Skeletal muscle cell (primary cell): Measurements from ENCODE around the gene TWF2.

Source experiments
- DNase-seq: peaks from one replicate; pipeline ENCODE4 v3.0.0-alpha.2; 2010; ENCODE audit warnings: low read depth
- H3K4me3 ChIP-seq: 2 replicates; pipeline ENCODE4 v1.5.1; 2011; ENCODE audit warnings: low read depth, mild to moderate bottlenecking, control low read depth, low read length, moderate library complexity

Gene TWF2

GRCh38 chr3:52191663-52192062 is 47.3 kb downstream of the TWF2 start:
- H3K4me3 ChIP-seq: no peak overlapping the region

GRCh38 chr3:52190294-52191074 is 48.5 kb downstream of the TWF2 start:
- H3K4me3 ChIP-seq: no peak overlapping the region
- no peak for DNase-seq

More at GRCh38 chr3:52191663-52192062, 47.3 kb downstream of the TWF2 start:
- no peak for DNase-seq

- DNase-seq: no peak
- no peak overlapping the region for H3K4me3 ChIP-seq
These were observed 50.4 kb downstream of the TWF2 start for GRCh38 chr3:52188556-52188955.

- H3K4me3 ChIP-seq: no peak overlapping the region
- no peak for DNase-seq
These were observed 52.2 kb downstream of the TWF2 start for GRCh38 chr3:52186729-52187128.

GRCh38 chr3:52185837-52186236 is 53.1 kb downstream of the TWF2 start:
- DNase-seq: no peak
- H3K4me3 ChIP-seq: no peak overlapping the region

- DNase-seq: no peak
- no peak overlapping the region for H3K4me3 ChIP-seq
These were observed 53.6 kb downstream of the TWF2 start for GRCh38 chr3:52185311-52185710.

- no peak overlapping the region for H3K4me3 ChIP-seq
- no peak for DNase-seq
These were observed 54.3 kb downstream of the TWF2 start for GRCh38 chr3:52184690-52185089.

- no peak for DNase-seq
- no peak overlapping the region for H3K4me3 ChIP-seq
These were observed 55.0 kb downstream of the TWF2 start for GRCh38 chr3:52183786-52184445.

- no peak overlapping the region for H3K4me3 ChIP-seq
- DNase-seq: no peak
These were observed 56.3 kb downstream of the TWF2 start for GRCh38 chr3:52182691-52183090.

- H3K4me3 ChIP-seq: no peak overlapping the region
- DNase-seq: no peak
These were observed 56.8 kb downstream of the TWF2 start for GRCh38 chr3:52182196-52182595.

GRCh38 chr3:52181543-52181942 is 57.4 kb downstream of the TWF2 start:
- no peak overlapping the region for H3K4me3 ChIP-seq
- no peak for DNase-seq
